Mucosa of rectum (tissue), 2 donors: ENCODE results near the gene NFS1.
"Not testable (repeated sequence)": the region's sequence is repeated elsewhere in the genome, so short reads cannot be mapped to it uniquely, and the experiment has no call there.

Experiments used
- H3K27ac ChIP-seq, 2 donors: one replicate each; pipeline ENCODE4 v1.7.0; 2013; ENCODE audit warnings: inconsistent platforms in 2 of 2, low read depth in 2 of 2, low read length in 2 of 2
- H3K27me3 ChIP-seq, 2 donors: one replicate each; pipeline ENCODE4 v1.7.0; 2013; ENCODE audit warnings: low read length in 2 of 2; ENCODE audit not compliant: control insufficient read depth in 2 of 2, insufficient read depth in 2 of 2
- H3K36me3 ChIP-seq, 2 donors: one replicate each; pipeline ENCODE4 v1.7.0; 2013; ENCODE audit warnings: low read length in 2 of 2; ENCODE audit not compliant: control insufficient read depth in 2 of 2, insufficient read depth in 2 of 2
- H3K4me1 ChIP-seq, 2 donors: one replicate each; pipeline ENCODE4 v1.7.0; 2013; ENCODE audit warnings: low read length in 2 of 2, mild to moderate bottlenecking in 1 of 2; ENCODE audit not compliant: control insufficient read depth in 2 of 2, insufficient read depth in 2 of 2
- H3K4me3 ChIP-seq, 2 donors: one replicate each; pipeline ENCODE4 v1.7.0; 2013; ENCODE audit warnings: low read length in 2 of 2
- H3K9ac ChIP-seq, 2 donors: one replicate each; pipeline ENCODE4 v1.7.0; 2013; ENCODE audit warnings: low read length in 2 of 2, low read depth in 1 of 2, mild to moderate bottlenecking in 1 of 2
- H3K9me3 ChIP-seq, 2 donors: one replicate each; pipeline ENCODE4 v1.7.0; 2013; ENCODE audit warnings: low read length in 2 of 2; ENCODE audit not compliant: control insufficient read depth in 2 of 2
- donor health status: healthy.
- donor health status: Normal muscosa, but diverticular disease.

The NFS1 gene

GRCh38 chr20:35718321-35718720 lies 19.2 kb upstream of the NFS1 start:
- H3K9ac ChIP-seq, H3K27ac ChIP-seq, H3K9me3 ChIP-seq, H3K4me3 ChIP-seq, H3K4me1 ChIP-seq, H3K27me3 ChIP-seq: not testable (repeated sequence)
- peaks cover 85 to 92% of the 10 kb centered on the region in 2 donors for H3K36me3 ChIP-seq

GRCh38 chr20:35716330-35716729 lies 17.2 kb upstream of the NFS1 start:
- H3K36me3 ChIP-seq: peaks cover 88 to 90% of the 10 kb centered on the region in 2 donors

GRCh38 chr20:35715652-35716051 lies 16.5 kb upstream of the NFS1 start:
- H3K4me3 ChIP-seq: no peak overlapping the region
- H3K4me1 ChIP-seq: no peaks in the 10 kb centered on the region
- H3K9ac ChIP-seq: no peak overlapping the region
- peaks cover 88 to 90% of the 10 kb centered on the region in 2 donors for H3K36me3 ChIP-seq
- no peaks in the 10 kb centered on the region for H3K27me3 ChIP-seq
- H3K27ac ChIP-seq: no peak overlapping the region
- no peaks in the 10 kb centered on the region for H3K9me3 ChIP-seq

More at GRCh38 chr20:35716330-35716729, 17.2 kb upstream of the NFS1 start:
- no peaks in the 10 kb centered on the region for H3K9me3 ChIP-seq
- H3K4me3 ChIP-seq: no peak overlapping the region
- no peaks in the 10 kb centered on the region for H3K4me1 ChIP-seq
- no peaks in the 10 kb centered on the region for H3K27me3 ChIP-seq
- no peak overlapping the region for H3K27ac ChIP-seq
- no peak overlapping the region for H3K9ac ChIP-seq

GRCh38 chr20:35714127-35714526 lies 15.0 kb upstream of the NFS1 start:
- Histone ChIP-seq H3K9me3 (no peaks in the 10 kb centered on the region), H3K4me3 (no peak overlapping the region), H3K36me3 (peaks cover 88 to 89% of the 10 kb centered on the region in 2 donors), H3K27me3 (no peaks in the 10 kb centered on the region), H3K27ac (no peak overlapping the region), H3K4me1 (no peaks in the 10 kb centered on the region), H3K9ac (no peak overlapping the region)

- not testable (repeated sequence) for H3K9me3 ChIP-seq, H3K27me3 ChIP-seq, H3K4me3 ChIP-seq, H3K4me1 ChIP-seq, H3K9ac ChIP-seq, H3K27ac ChIP-seq
- peaks cover 86 to 89% of the 10 kb centered on the region in 2 donors for H3K36me3 ChIP-seq
These were observed 14.0 kb upstream of the NFS1 start for GRCh38 chr20:35713120-35713519.

- Histone ChIP-seq H3K9me3 (no peaks in the 10 kb centered on the region), H3K4me1 (no peaks in the 10 kb centered on the region), H3K36me3 (peaks cover 86 to 88% of the 10 kb centered on the region in 2 donors), H3K9ac (no peak overlapping the region), H3K27me3 (no peaks in the 10 kb centered on the region), H3K4me3 (no peak overlapping the region), H3K27ac (no peak overlapping the region)
These were observed 12.5 kb upstream of the NFS1 start for GRCh38 chr20:35711588-35712209.

- no peaks in the 10 kb centered on the region for H3K9me3 ChIP-seq
- peaks cover 85 to 88% of the 10 kb centered on the region in 2 donors for H3K36me3 ChIP-seq
- H3K27ac ChIP-seq: no peak overlapping the region
These were observed 11.9 kb upstream of the NFS1 start for GRCh38 chr20:35710884-35711587.

GRCh38 chr20:35710039-35710438 lies 10.9 kb upstream of the NFS1 start:
- Histone ChIP-seq H3K4me1 (no peaks in the 10 kb centered on the region), H3K9ac (no peak overlapping the region), H3K9me3 (no peaks in the 10 kb centered on the region), H3K27me3 (no peaks in the 10 kb centered on the region), H3K36me3 (peaks cover 85 to 87% of the 10 kb centered on the region in 2 donors), H3K4me3 (no peak overlapping the region), H3K27ac (no peak overlapping the region)

More at GRCh38 chr20:35710884-35711587, 11.9 kb upstream of the NFS1 start:
- no peaks in the 10 kb centered on the region for H3K4me1 ChIP-seq
- no peak overlapping the region for H3K4me3 ChIP-seq
- no peak overlapping the region for H3K9ac ChIP-seq
- no peaks in the 10 kb centered on the region for H3K27me3 ChIP-seq

- Histone ChIP-seq H3K27ac (no peak overlapping the region), H3K4me1 (no peaks in the 10 kb centered on the region), H3K27me3 (no peaks in the 10 kb centered on the region), H3K4me3 (no peak overlapping the region), H3K9ac (no peak overlapping the region), H3K9me3 (no peaks in the 10 kb centered on the region), H3K36me3 (peaks cover 86 to 87% of the 10 kb centered on the region in 2 donors)
These were observed 10.1 kb upstream of the NFS1 start for GRCh38 chr20:35709259-35709658.

- H3K9me3 ChIP-seq: no peaks in the 10 kb centered on the region
- peaks cover 86% of the 10 kb centered on the region in 2 donors for H3K36me3 ChIP-seq
- no peaks in the 10 kb centered on the region for H3K4me1 ChIP-seq
- H3K27ac ChIP-seq: no peak overlapping the region
- H3K27me3 ChIP-seq: no peaks in the 10 kb centered on the region
- H3K9ac ChIP-seq: no peak overlapping the region
- H3K4me3 ChIP-seq: no peak overlapping the region
These were observed 9.3 kb upstream of the NFS1 start for GRCh38 chr20:35708502-35708901.
